A172 (cell line): ENCODE measurements around the gene GBX2. TPM values are rescaled to one million over a fixed set of nuclear protein-coding genes. Genes with fewer than 3 reads are reported as not detected.

Source experiments
- DNase-seq: peaks from one replicate; pipeline ENCODE4 v3.0.0-alpha.2; 2015; ENCODE audit warnings: low spot score
- total RNA-seq: library from RNA; depleted of rRNA; stranded (reverse); fragments of >200 nt; shearing (Covaris generic); gene quantifications from 2 replicates; pipeline ENCODE4 v1.2.3, GENCODE V29; 2014

The GBX2 gene
- total RNA-seq, 1 experiment from 2014 or later: 6.4 TPM

- DNase-seq: peak; percentile 84
Measured at GRCh38 chr2:236180831-236181453, 12.8 kb upstream of the GBX2 start.

- DNase-seq: peak; percentile 77
Measured at GRCh38 chr2:236180076-236180816, 12.1 kb upstream of the GBX2 start.

- peak; percentile 25 for DNase-seq
Measured at GRCh38 chr2:236179236-236180075, 11.3 kb upstream of the GBX2 start.

DNA sequence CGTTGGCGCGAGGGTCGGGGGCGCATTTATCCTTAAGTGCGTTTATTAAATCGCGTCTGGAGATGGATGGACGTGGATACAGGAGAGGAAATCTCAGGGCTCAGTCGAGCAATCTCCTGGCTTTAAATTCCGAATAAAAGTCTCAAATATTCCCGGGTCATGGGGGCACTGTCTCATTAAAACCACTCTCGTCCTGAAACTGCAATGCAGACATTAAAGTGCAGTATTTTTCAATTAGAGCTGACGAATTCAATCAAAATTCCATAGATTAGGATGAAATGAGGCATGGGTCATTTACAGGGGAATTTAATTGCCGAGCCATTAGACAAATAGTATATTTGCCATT lies 10.7 kb upstream of the GBX2 start:
- DNase-seq: peak; percentile 21

DNA sequence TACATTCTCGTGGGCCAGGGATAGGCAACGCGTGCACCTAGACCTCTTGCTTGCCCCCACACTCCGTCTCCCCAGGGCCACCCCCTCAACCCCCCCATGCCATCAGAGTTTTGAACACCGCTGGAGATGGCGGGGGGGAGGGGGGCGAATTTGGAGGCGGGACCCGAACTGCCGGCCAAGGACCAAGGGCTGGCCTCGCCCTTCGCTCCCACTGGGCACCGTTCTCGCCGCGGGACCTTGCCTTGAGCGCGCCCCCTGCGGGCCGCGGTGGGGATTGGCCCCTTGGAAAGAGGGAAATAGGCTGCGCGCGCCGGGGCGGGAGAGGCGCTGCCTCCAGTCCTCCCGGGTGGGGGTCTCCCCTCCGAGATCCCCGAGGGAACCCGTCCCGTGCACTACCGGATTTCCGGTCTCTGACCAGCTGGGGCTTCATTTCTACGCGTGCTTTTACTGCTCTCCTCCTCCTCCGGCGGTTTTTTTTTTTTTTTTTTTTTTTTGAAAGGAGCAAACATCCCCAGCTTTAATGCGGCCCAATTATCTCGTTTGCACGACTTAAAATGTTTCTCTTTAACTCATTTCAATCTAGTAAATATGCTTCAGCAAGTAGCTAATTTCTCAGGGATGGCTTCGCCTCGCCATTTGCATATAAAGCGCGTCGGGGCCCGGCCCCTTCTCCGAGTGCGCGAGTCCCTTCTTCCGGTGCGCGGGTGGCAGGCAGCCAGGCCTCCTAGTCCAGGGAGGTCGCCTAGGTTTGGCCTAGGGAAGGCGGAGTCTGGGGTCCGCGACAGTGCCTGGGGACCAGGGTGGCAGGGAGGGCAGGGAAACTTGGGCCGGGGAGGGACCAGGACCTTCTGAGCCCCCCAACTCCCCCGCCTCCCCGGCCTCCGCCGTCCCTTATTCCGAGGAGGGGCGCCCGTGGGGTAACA lies 10.0 kb upstream of the GBX2 start:
- DNase-seq: peak; percentile 75

DNA sequence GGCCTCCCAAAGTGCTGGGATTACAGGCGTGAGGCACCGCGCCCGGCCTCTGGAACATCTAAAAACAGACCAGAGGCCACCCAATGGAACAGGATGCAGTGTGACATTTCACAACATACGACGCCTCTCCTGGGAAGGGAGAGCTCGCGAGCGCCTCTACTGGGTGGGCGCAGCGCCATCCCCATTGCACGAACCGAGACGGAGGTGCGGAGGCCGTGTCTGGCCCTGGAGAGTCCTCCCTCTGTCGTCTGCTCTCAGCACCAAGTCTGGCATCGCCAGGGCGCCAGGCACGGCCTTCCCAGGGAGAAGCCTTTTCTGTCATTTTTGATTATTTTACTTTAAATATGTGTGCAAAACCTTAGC lies 9.4 kb upstream of the GBX2 start:
- no peak for DNase-seq

DNA sequence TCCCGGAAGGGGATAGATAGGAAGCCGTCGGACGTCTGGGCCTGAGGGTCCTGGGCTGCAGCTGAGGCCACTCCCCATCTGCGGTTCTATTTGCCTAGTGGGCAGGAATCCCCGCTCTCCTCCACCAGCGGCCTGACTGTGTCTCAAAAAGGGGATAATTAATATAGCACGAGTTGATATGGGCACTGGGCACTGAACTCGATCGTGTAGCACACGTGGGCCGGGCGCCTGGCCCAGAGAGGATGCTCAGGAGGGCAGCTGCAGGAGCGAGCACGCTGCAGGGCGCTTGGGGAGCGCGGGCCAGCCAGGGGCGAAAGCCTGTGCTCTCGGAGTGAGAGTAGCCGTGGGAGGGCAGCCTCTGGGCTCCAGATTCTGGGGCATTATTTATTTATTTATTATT lies 8.8 kb upstream of the GBX2 start:
- DNase-seq: no peak

DNA sequence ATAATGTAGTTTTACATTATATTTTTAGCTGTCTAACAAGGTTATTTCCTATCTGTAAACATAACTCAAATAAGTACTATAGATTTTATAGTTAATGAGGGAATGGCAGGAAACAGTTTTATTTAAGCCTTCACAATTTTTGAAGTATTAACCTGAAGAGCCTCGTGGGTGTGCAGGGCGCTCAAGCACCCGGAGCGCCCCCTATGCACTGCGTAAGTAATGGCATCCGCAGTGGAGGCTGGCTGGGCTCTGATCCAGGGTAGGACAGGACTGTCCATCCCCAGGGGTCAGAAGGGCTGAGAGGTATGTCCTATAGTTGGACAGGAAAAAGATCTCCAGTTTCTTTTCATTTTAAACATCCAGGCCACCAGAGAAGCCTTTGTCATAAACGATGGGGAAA lies 8.2 kb upstream of the GBX2 start:
- no peak for DNase-seq

GRCh38 chr2:236175548-236176150 lies 7.5 kb upstream of the GBX2 start:
- no peak for DNase-seq

- no peak for DNase-seq
Measured at GRCh38 chr2:236173729-236174607, 5.8 kb upstream of the GBX2 start.

DNA sequence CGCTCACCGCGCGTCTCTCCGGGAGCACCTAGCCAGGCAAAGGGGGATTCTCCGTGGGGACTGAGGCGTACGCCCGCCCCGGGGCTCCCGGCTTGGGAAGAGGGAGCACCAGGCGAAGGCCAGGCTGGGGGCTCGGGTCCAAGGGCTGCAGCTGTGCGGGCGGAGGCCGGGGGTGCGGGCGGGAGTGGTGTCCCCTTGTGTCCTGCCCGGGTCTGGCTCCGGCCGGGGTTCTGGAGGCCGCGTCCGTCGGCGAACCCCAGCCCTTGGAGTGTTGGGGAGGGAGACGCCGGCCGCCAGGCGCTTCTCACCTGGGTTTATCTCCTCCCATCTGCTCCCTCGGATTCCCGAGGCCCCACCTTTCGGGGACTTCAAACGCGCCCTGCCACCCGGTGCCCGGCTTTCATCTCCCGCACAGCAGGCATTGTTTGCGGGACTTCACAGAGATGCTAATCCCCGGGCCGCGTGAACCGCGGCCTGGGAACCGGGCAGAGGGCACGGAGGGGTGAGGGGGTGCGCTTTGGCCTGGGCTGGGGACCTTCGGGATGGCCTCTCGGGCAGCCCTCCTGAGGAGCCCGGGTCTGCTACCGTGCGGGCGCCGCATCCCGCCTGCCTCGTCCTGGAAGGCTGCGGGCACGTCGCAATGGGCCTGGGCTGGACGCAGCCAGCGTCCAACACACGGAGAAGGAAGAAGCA lies 5.0 kb upstream of the GBX2 start:
- no peak for DNase-seq

- no peak for DNase-seq
Measured at GRCh38 chr2:236172255-236173035, 4.3 kb upstream of the GBX2 start.

- no peak for DNase-seq
Measured at GRCh38 chr2:236171680-236172254, 3.6 kb upstream of the GBX2 start.

- DNase-seq: no peak
Measured at GRCh38 chr2:236171181-236171679, 3.0 kb upstream of the GBX2 start.

- DNase-seq: no peak
Measured at GRCh38 chr2:236170590-236171165, 2.5 kb upstream of the GBX2 start.

DNA sequence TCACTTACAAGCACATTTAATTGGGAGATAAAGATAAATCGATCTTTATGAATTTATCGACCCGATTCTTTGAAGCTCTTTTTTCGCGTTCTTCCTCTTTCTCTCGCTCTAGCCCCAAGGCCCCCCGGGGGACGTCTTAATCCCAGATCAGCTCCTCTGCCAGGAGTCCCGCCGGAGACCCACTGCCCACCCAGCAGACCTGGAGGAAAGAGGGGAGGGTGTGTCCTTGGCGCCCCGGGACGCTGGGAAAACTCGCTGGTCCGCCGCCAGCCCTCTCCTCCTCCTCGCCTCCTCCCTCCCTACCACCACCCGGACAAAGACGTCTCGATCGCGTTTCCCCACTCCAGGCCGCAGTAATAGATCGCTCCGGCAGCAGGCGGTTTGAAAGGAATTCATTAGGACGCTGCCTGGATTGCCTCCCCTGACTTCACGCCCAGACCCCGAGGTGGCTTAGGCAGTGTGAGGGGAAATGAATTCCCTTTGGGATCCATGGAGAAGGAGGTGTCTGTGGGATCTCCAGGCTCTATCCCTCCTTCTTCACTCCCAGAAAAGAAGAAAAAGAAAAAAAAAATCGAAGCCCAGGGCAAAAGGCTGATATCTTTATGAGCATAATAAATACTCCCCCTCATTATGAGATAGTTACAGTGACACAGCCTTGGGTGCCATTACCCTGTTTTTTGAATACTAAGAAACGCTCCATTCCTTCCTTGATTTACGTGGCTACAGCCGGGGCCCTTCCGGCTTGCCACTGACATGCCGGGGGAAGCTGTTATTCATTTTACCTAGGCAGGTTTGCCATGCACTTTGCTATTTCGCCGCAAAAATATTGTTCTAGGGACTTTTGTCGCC lies 1.8 kb upstream of the GBX2 start:
- no peak for DNase-seq

GRCh38 chr2:236169151-236169721 lies 1.1 kb upstream of the GBX2 start:
- DNase-seq: no peak
